DND-41 (cell line): ENCODE data around the gene C5.
"Not testable (repeated sequence)": the region's sequence is repeated elsewhere in the genome, so short reads cannot be mapped to it uniquely, and the experiment has no call there.

Source experiments
- EZH2 ChIP-seq: IDR thresholded peaks from 3 replicates; pipeline ENCODE4 v1.6.1; 2012; ENCODE audit warnings: borderline replicate concordance, low read depth, mild to moderate bottlenecking, moderate library complexity, low read length, inconsistent platforms; ENCODE audit not compliant: severe bottlenecking
- TF ChIP-seq, protein P1 (sequence below): IDR thresholded peaks from 2 replicates; pipeline ENCODE4 v1.5.1; 2012; ENCODE audit warnings: borderline replicate concordance, low read length, moderate library complexity, mild to moderate bottlenecking; ENCODE audit not compliant: poor library complexity, severe bottlenecking; ENCODE audit errors: extremely low read depth

DNA sequence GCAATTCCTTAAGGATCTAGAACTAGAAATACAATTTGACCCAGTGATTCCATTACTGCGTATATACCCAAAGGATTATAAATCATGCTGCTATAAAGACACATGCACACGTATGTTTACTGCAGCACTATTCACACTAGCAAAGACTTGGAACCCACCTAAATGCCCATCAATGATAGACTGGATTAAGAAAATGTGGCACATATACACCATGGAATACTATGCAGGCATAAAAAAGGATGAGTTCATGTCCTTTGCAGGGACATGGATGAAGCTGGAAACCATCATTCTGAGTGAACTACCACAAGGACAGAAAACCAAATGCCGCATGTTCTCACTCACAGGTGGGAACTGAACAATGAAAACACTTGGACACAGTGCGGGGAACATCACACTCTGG, 21.8 kb downstream of the C5 start:
- TF ChIP-seq, protein P1, sequence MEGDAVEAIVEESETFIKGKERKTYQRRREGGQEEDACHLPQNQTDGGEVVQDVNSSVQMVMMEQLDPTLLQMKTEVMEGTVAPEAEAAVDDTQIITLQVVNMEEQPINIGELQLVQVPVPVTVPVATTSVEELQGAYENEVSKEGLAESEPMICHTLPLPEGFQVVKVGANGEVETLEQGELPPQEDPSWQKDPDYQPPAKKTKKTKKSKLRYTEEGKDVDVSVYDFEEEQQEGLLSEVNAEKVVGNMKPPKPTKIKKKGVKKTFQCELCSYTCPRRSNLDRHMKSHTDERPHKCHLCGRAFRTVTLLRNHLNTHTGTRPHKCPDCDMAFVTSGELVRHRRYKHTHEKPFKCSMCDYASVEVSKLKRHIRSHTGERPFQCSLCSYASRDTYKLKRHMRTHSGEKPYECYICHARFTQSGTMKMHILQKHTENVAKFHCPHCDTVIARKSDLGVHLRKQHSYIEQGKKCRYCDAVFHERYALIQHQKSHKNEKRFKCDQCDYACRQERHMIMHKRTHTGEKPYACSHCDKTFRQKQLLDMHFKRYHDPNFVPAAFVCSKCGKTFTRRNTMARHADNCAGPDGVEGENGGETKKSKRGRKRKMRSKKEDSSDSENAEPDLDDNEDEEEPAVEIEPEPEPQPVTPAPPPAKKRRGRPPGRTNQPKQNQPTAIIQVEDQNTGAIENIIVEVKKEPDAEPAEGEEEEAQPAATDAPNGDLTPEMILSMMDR, result not testable (repeated sequence)
- not testable (repeated sequence) for TF ChIP-seq EZH2
